ENCODE data around the gene CLEC4F.
"Not testable (repeated sequence)": the region's sequence is repeated elsewhere in the genome, so short reads cannot be mapped to it uniquely, and the experiment has no call there.

The CLEC4F gene

DNA sequence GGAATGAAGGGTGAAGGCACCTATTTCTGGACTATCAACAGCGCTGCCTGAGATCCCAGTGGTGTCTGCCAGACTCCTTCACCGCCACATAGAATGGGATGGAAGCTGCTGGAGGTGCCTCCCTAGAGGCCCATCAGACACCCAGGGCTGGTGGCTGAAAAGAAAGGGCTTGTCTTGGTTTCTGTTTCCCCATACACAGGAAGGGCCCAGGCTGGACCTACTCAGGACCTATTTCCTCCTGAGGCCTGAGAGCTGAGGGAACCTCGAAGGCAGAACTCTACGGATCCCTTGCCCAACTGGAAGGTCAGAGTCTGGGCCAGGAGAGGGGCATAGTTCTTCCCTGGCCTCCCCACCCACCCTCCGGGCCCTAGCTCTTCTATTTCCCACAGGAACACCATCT, 2.9 kb upstream of the CLEC4F start:
- no peak for DNase-seq

DNA sequence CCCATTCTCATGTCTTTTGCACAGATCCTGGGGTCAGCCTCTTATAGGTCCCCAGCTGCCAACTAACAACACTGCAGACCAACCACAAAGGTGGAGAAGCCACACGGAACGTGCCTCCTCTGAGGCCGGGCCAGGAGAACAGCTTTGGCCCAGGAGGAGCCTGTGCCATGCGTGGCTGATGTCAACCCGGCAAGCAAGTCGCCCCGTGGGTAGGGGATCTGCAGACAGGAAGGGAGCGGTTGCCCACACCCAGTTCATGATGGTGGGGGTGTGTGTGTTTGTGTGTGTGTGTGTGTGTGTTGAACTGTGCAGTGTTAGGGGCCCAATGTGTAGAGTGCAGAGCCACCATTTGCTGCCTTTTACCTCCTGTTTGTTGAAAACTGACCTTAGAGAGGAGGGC, 2.4 kb upstream of the CLEC4F start:
- DNase-seq: peak; percentile 10

- DNase-seq: no peak
Measured at GRCh38 chr2:70817284-70817954, 3.0 kb downstream of the CLEC4F start.

- no peak for DNase-seq
Measured at GRCh38 chr2:70816726-70817125, 3.7 kb downstream of the CLEC4F start.

GRCh38 chr2:70808983-70809958, 11.1 kb downstream of the CLEC4F start:
- no peak for DNase-seq

GRCh38 chr2:70807828-70808118, 12.6 kb downstream of the CLEC4F start:
- no peak for DNase-seq

- DNase-seq: no peak
Measured at GRCh38 chr2:70807102-70807827, 13.1 kb downstream of the CLEC4F start.

DNA sequence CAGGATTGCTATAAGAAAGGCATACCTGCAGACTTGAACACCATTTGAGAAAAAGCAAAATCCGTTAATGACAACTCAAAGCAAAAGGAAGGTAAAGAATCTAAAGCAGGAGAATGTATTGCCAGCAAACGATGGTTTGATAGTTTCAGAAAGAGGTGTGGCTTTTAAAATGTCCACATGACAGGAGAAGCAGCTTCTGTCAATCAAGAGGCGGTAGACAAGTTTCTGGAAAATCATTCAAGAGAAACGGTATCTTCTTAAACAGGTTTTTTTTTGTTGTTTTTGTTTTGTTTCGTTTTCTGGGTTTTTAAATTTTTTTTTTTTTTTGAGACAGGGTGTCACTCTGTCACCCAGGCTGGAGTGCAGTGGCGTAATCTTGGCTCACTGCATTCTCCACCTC, 13.8 kb downstream of the CLEC4F start:
- DNase-seq: no peak

DNA sequence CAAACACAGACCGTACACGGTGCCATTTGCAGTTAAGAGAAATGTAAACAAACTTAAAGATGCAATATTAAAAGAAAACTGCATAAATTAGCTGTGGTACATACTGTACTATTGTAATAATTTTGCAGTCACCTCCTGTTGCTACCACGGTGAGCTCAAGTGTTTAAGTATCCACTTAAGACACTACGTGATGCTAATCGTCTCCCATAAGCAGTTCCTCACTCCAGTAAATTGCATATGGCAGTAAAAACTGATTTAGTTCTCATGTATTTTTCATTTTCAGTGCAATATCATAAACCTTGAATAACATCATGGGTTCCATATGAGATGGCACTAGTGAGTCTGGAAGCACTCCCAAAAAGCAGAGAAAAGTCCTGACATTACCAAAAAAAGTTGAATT, 14.4 kb downstream of the CLEC4F start:
- no peak for DNase-seq

GRCh38 chr2:70801607-70802263, 18.7 kb downstream of the CLEC4F start:
- DNase-seq: no peak

GRCh38 chr2:70799706-70800105, 20.7 kb downstream of the CLEC4F start:
- DNase-seq: no peak

GRCh38 chr2:70797996-70798395, 22.4 kb downstream of the CLEC4F start:
- not testable (repeated sequence) for DNase-seq

- DNase-seq: no peak
Measured at GRCh38 chr2:70797506-70797905, 22.9 kb downstream of the CLEC4F start.

GRCh38 chr2:70796262-70796661, 24.1 kb downstream of the CLEC4F start:
- DNase-seq: no peak

DNA sequence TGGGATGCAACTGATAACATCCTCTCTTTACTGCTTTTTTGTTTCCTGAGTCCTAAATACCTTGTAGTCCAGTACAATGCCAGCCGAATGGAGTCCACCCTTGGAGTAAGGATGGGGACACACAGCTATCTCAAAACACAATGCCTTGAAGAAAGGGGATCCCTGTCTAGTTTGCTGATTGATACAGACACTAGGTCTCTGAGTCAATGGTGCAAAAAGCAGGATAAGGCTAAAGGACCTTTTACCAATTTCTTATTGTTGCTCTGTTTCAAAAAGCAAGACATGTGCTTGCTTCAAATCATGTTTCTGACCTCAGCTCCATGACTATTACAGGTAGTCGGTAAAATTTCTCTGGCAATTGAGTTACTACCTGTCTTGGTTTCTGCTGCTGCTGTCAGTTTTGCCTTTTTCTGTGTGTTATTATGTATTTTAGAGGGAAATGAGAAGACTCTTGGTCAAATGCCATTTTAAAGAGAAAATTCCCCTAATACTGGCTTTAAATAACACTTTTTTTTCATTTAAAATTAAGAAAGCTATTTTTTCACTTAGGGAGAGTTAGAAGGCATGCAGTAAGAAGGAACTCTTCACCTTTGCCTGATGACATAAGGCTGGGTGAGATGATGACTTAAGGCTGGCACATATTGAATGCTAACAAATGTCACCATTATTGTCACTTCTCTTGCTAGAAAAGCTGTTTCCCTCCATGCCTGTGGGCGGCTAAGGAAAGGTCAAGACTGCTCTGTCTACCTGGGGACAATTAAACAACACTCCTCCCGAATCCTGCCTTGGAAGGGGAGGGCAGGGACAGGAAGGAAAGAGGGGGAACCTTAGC, 25.0 kb downstream of the CLEC4F start:
- DNase-seq: no peak

- DNase-seq: peak; percentile 16
Measured at GRCh38 chr2:70793450-70793849, 26.9 kb downstream of the CLEC4F start.

GRCh38 chr2:70790136-70790828, 30.1 kb downstream of the CLEC4F start, which contains the start of gene FIGLA:
FIGLA (minus strand) TSS chr2:70790643; CDS start chr2:70790638, 5 bp downstream.
- no peak for DNase-seq

DNA sequence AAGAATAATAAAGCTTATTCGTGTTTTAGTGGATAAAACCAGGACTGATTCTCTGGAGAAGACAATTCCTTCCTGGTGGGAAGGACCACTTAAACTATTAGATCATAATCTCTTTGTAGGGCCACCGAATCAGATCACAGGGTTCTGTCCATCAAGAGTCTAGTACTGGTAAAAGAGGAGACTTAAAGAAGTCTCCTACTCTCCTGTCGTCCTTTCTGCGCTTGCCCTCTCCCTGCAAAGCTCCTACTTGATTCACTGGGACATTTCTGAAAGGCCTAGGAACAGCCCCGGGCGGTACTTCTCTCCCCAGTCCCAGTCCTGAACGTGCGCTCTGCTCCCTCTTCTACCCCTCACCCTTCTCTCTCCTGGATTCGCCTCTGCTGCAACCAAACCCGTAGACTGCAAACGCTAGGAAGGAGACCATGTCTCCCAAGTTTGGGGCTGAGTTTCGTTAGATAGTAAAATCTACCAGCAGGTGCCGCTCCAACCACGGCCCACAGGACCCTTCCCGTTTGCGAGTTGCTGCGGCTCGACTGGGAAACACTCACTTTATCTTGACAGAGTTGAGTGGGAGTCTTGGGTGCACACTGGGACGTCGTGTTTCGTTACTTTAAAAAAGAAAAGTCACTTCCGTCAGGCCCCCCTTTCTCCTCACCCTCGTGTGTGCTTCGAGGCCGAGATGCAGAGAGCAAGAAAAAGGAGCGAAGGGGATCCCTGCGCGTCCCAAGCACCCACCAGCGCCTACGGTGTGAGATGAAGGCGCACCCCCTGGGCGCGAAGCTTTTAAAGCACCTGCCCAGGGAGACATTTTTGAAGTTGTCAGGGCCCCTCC, 30.9 kb downstream of the CLEC4F start:
- DNase-seq: peak; percentile 64

DNA sequence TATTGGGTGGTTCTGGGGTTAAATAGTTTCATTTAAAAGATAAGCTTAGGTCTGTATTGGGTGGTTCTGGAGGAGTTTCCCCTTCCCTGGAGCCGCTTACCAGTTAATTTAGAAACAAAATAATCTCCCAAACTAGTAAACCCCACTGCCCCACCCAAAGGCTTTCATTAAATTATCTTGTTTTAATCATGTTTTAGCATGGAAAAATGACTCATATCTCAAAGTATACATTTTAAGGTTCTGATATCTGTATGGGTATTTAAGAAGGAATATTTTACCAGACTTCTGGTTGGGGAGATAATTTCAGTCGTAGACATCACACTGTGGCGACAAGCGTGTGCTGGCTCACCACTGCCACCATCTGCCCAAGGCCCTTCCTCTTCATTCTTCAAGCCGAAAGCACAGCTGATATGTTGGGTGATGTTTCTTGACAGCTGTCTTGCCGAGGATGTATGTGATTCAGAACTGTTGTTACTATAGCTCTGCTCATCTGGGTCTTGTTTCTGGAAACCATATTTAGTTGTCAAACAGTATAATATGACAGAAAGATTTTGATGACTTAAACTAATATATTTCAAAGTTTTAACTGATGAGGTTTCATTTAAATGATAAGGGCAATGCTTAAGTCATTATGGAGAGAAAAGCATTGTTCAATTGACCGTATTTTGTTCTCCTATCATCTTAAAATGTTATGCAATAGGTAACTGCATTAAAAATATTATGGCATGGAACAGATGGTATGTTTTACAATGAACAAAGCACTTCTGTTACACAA, 35.1 kb downstream of the CLEC4F start:
- DNase-seq: peak; percentile 33

- no peak for DNase-seq
Measured at GRCh38 chr2:70784320-70784719, 36.1 kb downstream of the CLEC4F start.

Data from CD4-positive, alpha-beta T cell treated with Interleukin-17A for 1 hour (primary cell).